Measurements from ENCODE around the gene SYP.

- no peak for TF ChIP-seq CTCF (IDR thresholded peaks at IDR 0.05)
- TF ChIP-seq EZH2 (IDR thresholded peaks at IDR 0.05; ENCODE audit: borderline replicate concordance, insufficient read depth, low read depth, low read length, poor library complexity, severe bottlenecking): no peak
These were observed 5.5 kb upstream of the SYP start for GRCh38 chrX:49205443-49205842.

Measured in B cell (primary cell).